GM19043 (cell line): ENCODE results near the gene NME7.

Experiments used
- ATAC-seq: cut with Tn5 transposase; IDR thresholded peaks from one replicate; pipeline ENCODE4 v1.9.1; 2021; ENCODE audit warnings: low read depth; ENCODE audit not compliant: unreplicated experiment

NME7 gene

GRCh38 chr1:169175461-169175860 lies 192.1 kb downstream of the NME7 start:
- no peak for ATAC-seq

GRCh38 chr1:169163059-169163458 lies 204.5 kb downstream of the NME7 start:
- no peak for ATAC-seq

GRCh38 chr1:169161496-169162194 lies 206.0 kb downstream of the NME7 start:
- peak; percentile 83 for ATAC-seq

GRCh38 chr1:169160845-169161495 lies 206.6 kb downstream of the NME7 start:
- ATAC-seq = no peak

GRCh38 chr1:169156580-169156979 lies 211.0 kb downstream of the NME7 start:
- no peak for ATAC-seq

- ATAC-seq = no peak
Measured at GRCh38 chr1:169155675-169156074, 211.9 kb downstream of the NME7 start.

- ATAC-seq = no peak
Measured at GRCh38 chr1:169151338-169151837, 216.2 kb downstream of the NME7 start.

GRCh38 chr1:169150641-169151337 lies 216.8 kb downstream of the NME7 start:
- no peak for ATAC-seq

- ATAC-seq = no peak
Measured at GRCh38 chr1:169149555-169150286, 217.9 kb downstream of the NME7 start.

- ATAC-seq = peak; percentile 67
Measured at GRCh38 chr1:169148472-169149252, 218.9 kb downstream of the NME7 start.

GRCh38 chr1:169146576-169147214 lies 220.9 kb downstream of the NME7 start:
- ATAC-seq = no peak

GRCh38 chr1:169144941-169145626 lies 222.5 kb downstream of the NME7 start:
- ATAC-seq = no peak

- ATAC-seq = no peak
Measured at GRCh38 chr1:169143984-169144383, 223.6 kb downstream of the NME7 start.

GRCh38 chr1:169143346-169143745 lies 224.3 kb downstream of the NME7 start:
- no peak for ATAC-seq

GRCh38 chr1:169142129-169142528 lies 225.5 kb downstream of the NME7 start:
- no peak for ATAC-seq

- no peak for ATAC-seq
Measured at GRCh38 chr1:169141356-169141755, 226.2 kb downstream of the NME7 start.

GRCh38 chr1:169138866-169139670 lies 228.5 kb downstream of the NME7 start:
- peak; percentile 92 for ATAC-seq

- no peak for ATAC-seq
Measured at GRCh38 chr1:169137357-169137756, 230.2 kb downstream of the NME7 start.
